GM23248 (cell line): ENCODE measurements around the gene ITGA4.

ENCODE experiments used
- EZH2 ChIP-seq: fragments of 200-600 bp; sonication (generic); IDR thresholded peaks from 2 replicates; pipeline ENCODE4 v1.6.1; 2018; ENCODE audit warnings: antibody characterized with exemption, mild to moderate bottlenecking; ENCODE audit not compliant: insufficient read depth, poor library complexity, severe bottlenecking
- EZH2phosphoT487 ChIP-seq: fragments of 200-600 bp; sonication (generic); IDR thresholded peaks from 2 replicates; pipeline ENCODE4 v1.6.1; 2018; ENCODE audit warnings: antibody characterized with exemption, moderate library complexity, mild to moderate bottlenecking, low read depth; ENCODE audit not compliant: insufficient read depth

GRCh38 chr2:181454686-181455450 is 2.3 kb upstream of the ITGA4 start:
- TF ChIP-seq EZH2 (no peak), EZH2phosphoT487 (no peak)
